Mucosa of rectum (tissue), 2 donors: ENCODE measurements around the gene THSD4.

ENCODE experiments used
- H3K27ac ChIP-seq, 2 donors: one replicate each; pipeline ENCODE4 v1.7.0; 2013; ENCODE audit warnings: inconsistent platforms in 2 of 2, low read depth in 2 of 2, low read length in 2 of 2
- H3K27me3 ChIP-seq, 2 donors: one replicate each; pipeline ENCODE4 v1.7.0; 2013; ENCODE audit warnings: low read length in 2 of 2; ENCODE audit not compliant: control insufficient read depth in 2 of 2, insufficient read depth in 2 of 2
- H3K36me3 ChIP-seq, 2 donors: one replicate each; pipeline ENCODE4 v1.7.0; 2013; ENCODE audit warnings: low read length in 2 of 2; ENCODE audit not compliant: control insufficient read depth in 2 of 2, insufficient read depth in 2 of 2
- H3K4me1 ChIP-seq, 2 donors: one replicate each; pipeline ENCODE4 v1.7.0; 2013; ENCODE audit warnings: low read length in 2 of 2, mild to moderate bottlenecking in 1 of 2; ENCODE audit not compliant: control insufficient read depth in 2 of 2, insufficient read depth in 2 of 2
- H3K4me3 ChIP-seq, 2 donors: one replicate each; pipeline ENCODE4 v1.7.0; 2013; ENCODE audit warnings: low read length in 2 of 2
- H3K9ac ChIP-seq, 2 donors: one replicate each; pipeline ENCODE4 v1.7.0; 2013; ENCODE audit warnings: low read length in 2 of 2, low read depth in 1 of 2, mild to moderate bottlenecking in 1 of 2
- H3K9me3 ChIP-seq, 2 donors: one replicate each; pipeline ENCODE4 v1.7.0; 2013; ENCODE audit warnings: low read length in 2 of 2; ENCODE audit not compliant: control insufficient read depth in 2 of 2
- donor health status: healthy.
- donor health status: Normal muscosa, but diverticular disease.

THSD4 gene

DNA sequence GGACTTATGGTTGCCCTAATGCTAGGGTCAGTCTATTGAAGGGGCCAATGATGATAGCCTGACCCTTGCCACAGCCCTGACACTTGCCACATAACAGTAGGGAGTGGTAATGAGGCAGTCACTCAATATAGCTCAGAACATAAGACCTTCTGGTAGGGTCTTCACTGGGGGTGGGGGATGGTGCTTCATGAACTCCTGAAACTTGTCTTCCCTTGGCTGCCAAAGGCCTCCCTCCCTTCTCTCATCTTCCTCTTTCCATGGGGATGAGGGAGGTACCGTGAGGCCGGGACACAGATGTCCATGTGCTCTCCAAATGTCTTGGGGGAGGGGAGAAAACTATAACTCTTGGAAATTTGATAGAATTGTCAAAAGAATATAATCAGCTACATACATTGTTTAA is 21.1 kb upstream of the THSD4 start:
- H3K27ac ChIP-seq: no peak overlapping the region
- no peak overlapping the region for H3K9ac ChIP-seq
- H3K4me1 ChIP-seq: peaks cover 0 to 12% of the 10 kb centered on the region in 2 donors
- no peaks in the 10 kb centered on the region for H3K36me3 ChIP-seq
- no peak overlapping the region for H3K4me3 ChIP-seq
- no peaks in the 10 kb centered on the region for H3K9me3 ChIP-seq
- H3K27me3 ChIP-seq: no peaks in the 10 kb centered on the region

GRCh38 chr15:71096676-71097075 is 18.6 kb upstream of the THSD4 start:
- Histone ChIP-seq H3K9me3 (no peaks in the 10 kb centered on the region), H3K4me3 (no peak overlapping the region), H3K9ac (no peak overlapping the region), H3K27ac (peak overlapping the region in 1 of 2 donors; percentile 37), H3K36me3 (no peaks in the 10 kb centered on the region), H3K4me1 (peaks cover 0 to 12% of the 10 kb centered on the region in 2 donors), H3K27me3 (no peaks in the 10 kb centered on the region)

DNA sequence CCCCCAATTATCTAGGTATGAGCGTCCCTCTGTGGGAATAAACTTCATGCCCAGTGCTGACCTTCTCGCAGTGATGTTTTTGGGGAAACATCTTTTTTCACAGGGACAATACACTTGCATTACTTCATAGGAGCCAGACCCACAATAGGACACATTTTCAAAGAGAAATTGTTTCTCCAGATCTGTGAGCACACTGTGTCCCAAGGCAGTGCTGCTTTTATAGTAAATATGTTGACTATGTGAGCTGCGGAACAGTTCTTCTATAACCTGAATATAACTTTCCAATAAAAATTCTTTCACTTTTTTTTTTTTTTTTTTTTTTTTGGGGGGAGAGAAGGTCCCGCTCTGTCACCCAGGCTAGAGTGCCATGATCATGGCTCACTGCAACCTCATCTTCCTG is 17.4 kb upstream of the THSD4 start:
- Histone ChIP-seq H3K4me3 (no peak overlapping the region), H3K27ac (no peak overlapping the region), H3K9ac (no peak overlapping the region), H3K27me3 (no peaks in the 10 kb centered on the region), H3K36me3 (no peaks in the 10 kb centered on the region), H3K4me1 (peaks cover 0 to 7% of the 10 kb centered on the region in 2 donors), H3K9me3 (no peaks in the 10 kb centered on the region)

DNA sequence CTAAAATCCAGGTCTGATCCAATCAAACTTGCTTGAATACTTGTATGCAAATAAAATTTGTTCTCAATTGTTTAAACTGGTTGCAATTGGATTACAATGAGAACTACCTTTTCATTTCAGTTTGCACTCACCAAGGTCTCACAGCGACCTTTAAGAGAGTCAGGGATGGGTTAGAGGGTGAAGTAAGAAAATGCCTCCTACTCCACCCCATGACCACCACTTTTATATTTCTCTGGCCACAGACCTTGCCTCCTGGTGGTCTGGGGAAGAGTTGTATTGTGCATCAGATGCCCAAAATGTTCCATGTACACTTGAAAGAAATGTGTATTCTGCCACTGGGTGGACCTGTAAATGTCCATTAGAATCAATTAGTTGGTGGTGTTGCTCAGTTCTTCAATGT is 16.4 kb upstream of the THSD4 start:
- Histone ChIP-seq H3K27ac (no peak overlapping the region), H3K36me3 (no peaks in the 10 kb centered on the region), H3K27me3 (no peaks in the 10 kb centered on the region), H3K9ac (no peak overlapping the region), H3K9me3 (no peaks in the 10 kb centered on the region), H3K4me3 (no peak overlapping the region), H3K4me1 (peaks cover 0 to 4% of the 10 kb centered on the region in 2 donors)

DNA sequence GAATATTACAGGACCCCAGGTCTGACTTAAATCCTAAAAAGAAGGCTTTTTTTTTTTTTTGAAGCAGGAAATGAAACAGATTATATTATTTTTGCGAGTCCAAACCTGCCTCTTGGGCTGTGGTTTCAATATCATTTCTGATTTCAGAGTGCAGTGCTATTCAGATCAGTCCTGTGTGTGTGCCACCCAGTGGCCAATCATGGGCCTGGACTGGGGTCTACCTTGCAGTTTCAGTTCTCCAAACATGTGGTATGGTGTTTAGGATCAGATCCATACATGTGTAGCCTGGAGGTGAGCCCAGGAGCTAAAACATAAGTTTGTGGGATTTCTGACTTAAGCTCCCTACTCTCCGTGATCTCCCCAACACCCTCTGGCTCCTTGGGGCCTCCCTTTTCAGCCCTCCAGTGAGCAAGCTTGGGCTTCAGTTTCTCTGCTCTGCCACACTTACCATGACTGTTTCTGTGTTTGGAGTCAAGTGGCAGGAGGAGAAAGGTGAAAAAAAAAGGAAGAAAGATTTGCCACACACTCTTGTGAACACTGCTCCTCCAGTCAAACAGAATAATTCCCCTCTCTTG is 12.1 kb upstream of the THSD4 start:
- peaks cover 0 to 4% of the 10 kb centered on the region in 2 donors for H3K4me1 ChIP-seq
- H3K4me3 ChIP-seq: no peak overlapping the region
- H3K36me3 ChIP-seq: no peaks in the 10 kb centered on the region
- no peak overlapping the region for H3K27ac ChIP-seq
- no peak overlapping the region for H3K9ac ChIP-seq
- no peaks in the 10 kb centered on the region for H3K27me3 ChIP-seq
- no peaks in the 10 kb centered on the region for H3K9me3 ChIP-seq

DNA sequence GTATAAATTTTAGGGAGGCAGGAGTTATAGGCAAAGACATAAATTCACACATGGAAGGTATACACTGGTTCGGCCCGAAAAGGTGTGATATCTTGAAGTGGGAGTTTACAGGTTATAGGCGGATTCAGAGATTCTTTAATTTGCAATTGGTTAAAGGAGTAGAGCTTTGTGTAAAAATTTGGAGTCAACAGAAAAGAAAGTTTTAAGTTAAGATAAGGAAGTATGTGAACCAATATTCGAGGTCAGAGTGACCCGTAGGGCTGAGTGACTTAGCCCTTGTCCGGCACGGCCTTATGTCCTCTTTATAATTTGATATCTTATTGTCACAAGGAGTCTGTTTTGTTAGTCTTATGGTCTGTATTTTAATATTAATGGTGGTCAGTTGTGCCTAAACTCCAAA is 10.6 kb upstream of the THSD4 start:
- Histone ChIP-seq H3K4me3 (no peak overlapping the region), H3K27ac (no peak overlapping the region), H3K4me1 (peaks cover 0 to 4% of the 10 kb centered on the region in 2 donors), H3K27me3 (no peaks in the 10 kb centered on the region), H3K9ac (no peak overlapping the region), H3K36me3 (no peaks in the 10 kb centered on the region), H3K9me3 (no peaks in the 10 kb centered on the region)

- Histone ChIP-seq H3K4me1 (peaks cover 0 to 4% of the 10 kb centered on the region in 2 donors), H3K36me3 (no peaks in the 10 kb centered on the region), H3K27me3 (no peaks in the 10 kb centered on the region), H3K27ac (no peak overlapping the region), H3K9me3 (no peaks in the 10 kb centered on the region), H3K4me3 (no peak overlapping the region), H3K9ac (no peak overlapping the region)
Observed at GRCh38 chr15:71105444-71105843, 9.8 kb upstream of the THSD4 start.

DNA sequence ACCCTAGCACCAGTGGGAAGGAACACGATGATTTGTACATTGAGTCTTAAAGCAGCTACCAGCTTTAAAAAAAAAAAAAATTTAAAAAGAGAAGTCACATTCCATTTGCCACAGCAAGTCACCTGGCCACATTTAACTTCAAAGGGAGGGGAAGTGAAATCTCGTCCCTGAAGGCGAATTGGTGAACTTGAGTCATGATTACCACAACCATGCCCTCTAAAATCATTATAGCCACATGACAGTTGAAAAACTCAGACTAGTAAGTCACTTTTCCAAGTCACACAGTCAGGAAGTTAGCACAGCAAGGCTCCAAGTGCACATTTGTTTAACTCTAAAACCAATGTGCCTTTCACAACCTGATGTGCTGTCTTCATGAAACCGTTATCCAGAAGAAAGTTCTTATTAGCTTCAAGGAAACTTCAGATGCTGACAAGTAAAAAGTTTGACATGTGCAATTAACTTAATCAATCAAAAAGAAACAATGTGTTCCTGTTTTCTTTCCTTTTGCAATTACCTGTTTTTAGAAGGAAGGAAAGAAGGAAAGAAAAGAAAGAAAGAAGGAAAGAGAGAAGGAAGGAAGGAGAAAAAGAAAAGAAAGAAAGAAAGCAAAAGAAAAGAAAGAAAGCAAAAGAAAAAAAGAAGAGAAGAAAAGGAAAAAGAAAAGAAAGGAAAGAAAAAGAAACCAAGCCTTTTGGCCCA is 8.3 kb upstream of the THSD4 start:
- Histone ChIP-seq H3K9ac (no peak overlapping the region), H3K36me3 (no peaks in the 10 kb centered on the region), H3K27ac (no peak overlapping the region), H3K4me1 (peaks cover 2 to 12% of the 10 kb centered on the region in 2 donors), H3K27me3 (no peaks in the 10 kb centered on the region), H3K9me3 (no peaks in the 10 kb centered on the region), H3K4me3 (no peak overlapping the region)

DNA sequence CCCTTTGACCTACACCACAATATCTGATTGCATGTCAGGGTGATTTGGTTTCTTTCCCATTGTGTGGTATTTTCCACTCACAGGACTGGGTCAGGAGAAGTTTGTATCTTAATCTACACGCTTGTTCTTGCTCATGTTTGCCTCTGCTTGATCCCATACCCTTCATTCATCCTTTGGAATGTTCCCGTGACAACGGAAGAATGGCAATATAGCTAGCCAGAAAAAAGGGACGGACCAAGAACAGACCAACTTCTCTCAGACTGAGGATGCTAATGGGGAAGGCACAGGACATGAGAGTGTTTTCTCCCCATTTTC is 7.8 kb upstream of the THSD4 start:
- Histone ChIP-seq H3K4me1 (peaks cover 2 to 12% of the 10 kb centered on the region in 2 donors), H3K9me3 (no peaks in the 10 kb centered on the region), H3K9ac (no peak overlapping the region), H3K36me3 (no peaks in the 10 kb centered on the region), H3K4me3 (no peak overlapping the region), H3K27ac (no peak overlapping the region), H3K27me3 (no peaks in the 10 kb centered on the region)

DNA sequence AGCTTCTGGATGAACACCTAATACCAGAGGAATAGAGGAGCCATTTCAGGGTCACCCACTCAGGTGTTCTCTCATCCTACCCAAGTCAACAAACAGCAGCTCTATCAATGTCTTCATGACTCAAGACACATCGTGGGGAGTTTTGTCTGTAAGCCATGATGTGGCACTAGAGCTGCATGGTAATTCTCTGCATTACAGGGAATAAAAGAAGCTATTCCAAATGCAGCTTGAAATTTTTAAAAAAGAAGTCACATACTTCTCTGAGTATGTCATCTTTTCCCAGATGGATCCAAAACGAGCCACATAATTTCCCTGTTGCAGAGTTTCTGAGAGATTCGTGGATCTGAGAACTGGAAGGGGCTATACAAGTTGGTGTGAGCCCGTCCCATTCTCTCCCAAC is 6.1 kb upstream of the THSD4 start:
- Histone ChIP-seq H3K4me3 (no peak overlapping the region), H3K9ac (no peak overlapping the region), H3K36me3 (no peaks in the 10 kb centered on the region), H3K9me3 (no peaks in the 10 kb centered on the region), H3K4me1 (peaks cover 2 to 8% of the 10 kb centered on the region in 2 donors), H3K27me3 (no peaks in the 10 kb centered on the region), H3K27ac (no peak overlapping the region)
